SKM-1 (cell line): ENCODE measurements around the gene WNK2.
"Not testable (repeated sequence)": the region's sequence is repeated elsewhere in the genome, so short reads cannot be mapped to it uniquely, and the experiment has no call there.

ENCODE experiments used
- DNase-seq: peaks from one replicate; lab custom pipeline; 2025; ENCODE audit not compliant: unreplicated experiment; lab: John Stamatoyannopoulos, UW

Gene WNK2

DNA sequence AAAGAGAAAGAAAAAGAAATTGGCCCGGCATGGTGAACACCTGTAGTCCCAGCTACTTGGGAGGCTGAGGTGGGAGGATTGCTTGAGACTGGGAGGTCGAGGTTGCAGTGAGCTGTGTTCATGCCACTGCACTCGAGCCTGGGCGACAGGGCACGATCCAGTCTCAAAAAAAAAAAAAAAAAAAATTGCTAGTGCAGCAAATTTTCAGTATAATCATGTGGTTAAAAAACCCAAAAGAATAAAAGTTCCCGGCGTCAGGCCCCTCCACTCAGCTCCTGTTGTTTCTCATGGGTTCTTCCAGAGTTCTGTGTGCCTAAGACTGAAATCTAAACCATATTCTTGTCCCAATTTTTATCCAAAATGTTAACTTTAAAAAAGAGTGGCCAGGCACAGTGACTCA is 49.1 kb downstream of the WNK2 start:
- DNase-seq: no peak

DNA sequence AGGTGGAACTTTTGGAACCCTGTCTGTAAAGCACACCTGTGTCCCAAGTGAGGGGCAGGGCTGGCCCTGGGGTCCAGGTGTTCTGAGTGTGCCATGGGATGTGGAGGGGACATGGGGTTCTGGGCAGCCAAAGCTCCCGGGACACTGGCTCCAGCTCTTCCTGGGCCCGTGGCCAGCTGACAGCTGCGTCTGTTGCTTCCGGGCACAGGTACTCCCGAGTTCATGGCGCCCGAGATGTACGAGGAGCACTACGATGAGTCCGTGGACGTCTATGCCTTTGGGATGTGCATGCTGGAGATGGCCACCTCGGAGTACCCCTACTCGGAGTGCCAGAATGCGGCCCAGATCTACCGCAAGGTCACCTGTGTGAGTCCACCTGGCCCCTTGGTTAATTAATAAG is 50.7 kb downstream of the WNK2 start:
- no peak for DNase-seq

DNA sequence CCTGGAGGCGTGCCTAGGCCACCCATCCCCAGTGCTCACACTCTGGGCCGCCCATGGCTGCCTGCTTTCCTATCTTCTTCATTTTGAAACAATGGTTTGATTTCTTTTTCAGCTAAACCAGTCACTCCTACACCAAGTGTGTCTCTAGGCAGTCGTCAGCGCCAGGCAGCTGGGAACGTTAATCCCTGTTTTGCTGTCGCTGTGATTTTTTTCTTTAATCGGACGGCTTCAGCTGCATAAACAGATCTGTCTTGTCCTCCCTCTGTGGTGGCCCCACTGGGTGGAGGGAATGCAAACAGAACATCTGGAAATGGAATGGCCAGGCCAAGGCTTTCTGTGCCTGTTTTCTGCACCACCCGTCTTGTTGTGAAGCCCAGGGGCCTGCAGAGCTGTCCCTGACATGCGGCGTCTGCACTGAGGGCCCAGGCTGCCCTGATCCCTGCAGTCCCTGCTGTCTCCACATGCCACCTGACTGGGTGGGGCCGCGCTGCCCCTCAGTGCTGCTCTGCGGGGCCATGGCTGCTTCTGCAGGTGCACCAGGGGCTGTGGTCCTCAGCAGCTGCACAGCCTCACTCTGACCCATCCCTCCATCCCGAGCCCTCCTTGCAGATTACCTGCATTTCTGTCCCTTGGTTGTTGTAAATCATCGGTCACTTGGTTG is 51.5 kb downstream of the WNK2 start:
- DNase-seq: no peak

DNA sequence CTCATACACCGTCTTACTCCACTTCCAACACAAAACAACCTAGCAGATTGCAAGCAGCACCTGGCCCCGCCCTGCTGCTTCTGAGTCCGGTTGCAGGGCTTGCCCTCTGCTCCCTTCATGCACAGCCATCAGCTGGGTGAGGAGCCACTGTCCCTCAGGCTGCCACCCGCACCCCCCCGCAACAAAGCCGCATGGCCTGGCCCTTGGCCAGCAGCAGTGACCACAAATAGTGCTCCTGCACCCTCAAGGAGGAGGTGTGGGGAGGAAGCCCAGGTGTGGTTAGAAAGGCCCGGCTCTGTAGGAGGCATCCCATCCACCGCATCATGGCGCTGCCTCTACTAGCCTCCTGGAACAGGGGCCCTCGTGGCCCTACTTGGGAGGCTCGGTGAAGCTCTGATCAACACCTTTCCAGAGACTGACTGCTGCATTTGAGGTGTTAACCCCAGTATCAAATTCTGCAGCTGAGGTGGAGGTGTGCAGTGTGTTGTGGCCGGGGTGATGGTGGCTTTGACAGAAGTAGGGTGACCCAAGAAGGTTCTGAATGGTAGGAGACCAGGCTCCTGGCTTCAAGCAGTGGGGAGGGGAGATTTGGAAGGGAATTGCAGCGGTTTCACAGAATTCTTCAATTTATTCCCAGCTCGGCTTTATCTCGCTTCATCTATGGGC is 52.7 kb downstream of the WNK2 start:
- no peak for DNase-seq

DNA sequence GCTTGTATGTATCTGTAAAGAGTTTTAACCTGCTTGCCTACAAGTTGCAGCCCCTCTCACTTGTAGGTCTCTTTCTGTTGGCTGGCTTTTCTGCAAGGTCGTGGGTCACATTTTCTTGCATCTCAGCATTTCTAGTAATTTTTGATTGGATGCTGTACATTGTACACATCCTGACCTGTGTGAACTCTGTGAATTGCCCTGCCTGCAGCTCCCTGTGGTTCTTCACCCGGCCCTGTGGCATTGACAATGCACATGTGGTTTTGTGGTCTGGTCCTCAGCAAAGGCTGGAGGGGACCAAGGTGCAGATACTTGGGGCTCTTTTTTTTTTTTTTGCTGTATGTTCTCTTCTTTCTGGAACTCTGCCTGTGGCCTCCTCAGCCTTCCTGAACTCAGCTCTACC is 53.6 kb downstream of the WNK2 start:
- DNase-seq: no peak

DNA sequence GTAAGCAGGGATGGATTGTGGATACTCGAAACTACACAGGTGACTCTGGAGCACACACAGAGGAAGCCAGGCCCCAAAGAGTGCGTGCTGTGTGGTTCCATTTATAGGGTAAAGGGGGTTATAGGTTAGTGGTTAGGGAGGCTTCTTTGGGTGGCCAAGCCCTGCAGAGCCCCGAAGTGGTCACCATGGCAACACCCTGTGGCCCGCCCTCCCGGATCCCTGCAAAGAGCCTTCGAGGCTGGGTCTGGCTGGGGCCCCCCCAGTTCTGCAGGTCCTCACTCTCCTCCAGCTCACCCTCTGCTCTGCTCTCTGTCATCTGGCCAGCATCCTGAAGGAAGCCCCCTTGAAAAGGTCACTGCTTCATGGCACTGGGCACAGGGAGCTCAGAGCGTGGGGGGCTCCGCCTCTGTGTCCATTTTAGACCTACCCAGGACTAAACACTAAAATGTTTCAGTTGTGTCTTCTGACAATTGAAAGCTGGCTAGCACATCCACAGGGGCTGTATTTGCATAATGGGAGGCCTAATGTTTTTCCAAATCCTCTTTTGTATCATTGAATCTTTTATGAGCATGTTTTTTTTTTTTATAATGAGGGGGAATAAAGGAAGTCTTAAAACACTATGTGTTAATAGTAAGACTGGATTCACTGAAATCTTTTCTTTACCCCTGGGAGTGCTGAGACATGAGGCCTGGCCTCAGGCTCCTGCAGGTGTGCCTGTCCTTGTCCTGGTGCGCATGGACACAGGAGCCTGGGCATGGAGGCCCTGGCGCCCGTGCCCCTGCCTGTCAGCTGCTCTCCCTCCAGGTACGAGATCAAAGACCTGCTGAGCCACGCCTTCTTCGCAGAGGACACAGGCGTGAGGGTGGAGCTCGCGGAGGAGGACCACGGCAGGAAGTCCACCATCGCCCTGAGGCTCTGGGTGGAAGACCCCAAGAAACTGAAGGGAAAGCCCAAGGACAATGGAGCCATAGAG is 55.3 kb downstream of the WNK2 start:
- no peak for DNase-seq

DNA sequence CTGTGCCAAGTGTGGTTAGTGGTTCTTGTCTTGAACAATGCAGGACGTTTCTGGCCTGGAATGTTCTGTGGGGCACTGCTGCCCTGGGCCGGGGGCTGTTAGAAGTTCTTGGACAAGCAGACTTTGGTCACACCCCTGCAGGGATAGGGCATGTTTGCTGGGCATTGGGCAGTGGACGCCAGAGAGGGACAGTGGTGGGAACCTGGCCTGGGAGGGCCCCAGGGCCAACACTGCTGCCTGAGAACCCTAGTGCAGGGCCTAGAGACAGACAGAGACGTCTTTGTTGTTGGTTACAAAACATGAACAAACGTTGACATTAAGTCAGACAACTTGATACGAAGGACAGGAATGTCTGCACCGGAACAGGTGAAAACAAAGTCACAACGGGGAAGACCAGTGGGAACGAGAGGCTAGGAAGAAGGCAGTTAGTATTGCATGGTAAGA is 57.0 kb downstream of the WNK2 start:
- DNase-seq: no peak

DNA sequence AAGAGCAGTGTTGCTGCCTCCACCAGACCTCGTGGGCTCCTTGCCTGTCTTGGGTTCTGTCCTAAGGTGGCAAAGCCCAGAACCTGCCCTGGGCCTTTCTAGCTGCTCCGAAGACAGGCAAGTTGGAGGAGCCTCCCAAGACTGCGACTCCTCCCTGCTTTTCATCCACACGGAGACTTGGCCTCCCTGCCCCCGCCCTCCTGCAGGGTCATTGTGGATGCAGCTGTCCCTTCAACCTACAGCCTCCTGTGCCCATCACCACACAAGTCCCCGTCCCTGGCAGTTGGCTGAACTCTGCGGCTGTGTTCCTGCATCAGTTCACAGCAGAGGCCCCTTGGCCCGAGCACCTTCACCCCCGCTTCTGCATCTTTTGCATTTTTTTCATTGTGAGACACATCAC is 59.2 kb downstream of the WNK2 start:
- DNase-seq: no peak

DNA sequence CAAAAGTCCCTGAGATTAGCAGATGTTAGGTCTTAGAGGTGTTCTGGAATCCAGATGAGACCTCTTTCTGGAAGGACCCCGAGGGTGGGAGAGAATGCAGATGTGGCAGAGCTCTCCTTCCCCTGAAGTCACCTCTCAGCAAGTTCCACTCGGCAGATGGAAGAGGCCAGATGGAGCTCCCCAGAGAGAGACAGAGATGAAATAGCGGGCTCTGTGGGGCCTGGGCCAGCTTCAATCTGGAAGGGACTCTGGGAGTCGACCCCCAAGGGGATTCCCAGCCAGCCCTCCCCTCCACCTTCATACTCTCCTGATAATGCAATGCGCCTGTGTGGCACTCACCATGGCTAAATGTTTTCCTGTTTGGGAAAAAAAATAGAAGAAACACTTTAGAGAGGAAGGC is 60.2 kb downstream of the WNK2 start:
- no peak for DNase-seq

DNA sequence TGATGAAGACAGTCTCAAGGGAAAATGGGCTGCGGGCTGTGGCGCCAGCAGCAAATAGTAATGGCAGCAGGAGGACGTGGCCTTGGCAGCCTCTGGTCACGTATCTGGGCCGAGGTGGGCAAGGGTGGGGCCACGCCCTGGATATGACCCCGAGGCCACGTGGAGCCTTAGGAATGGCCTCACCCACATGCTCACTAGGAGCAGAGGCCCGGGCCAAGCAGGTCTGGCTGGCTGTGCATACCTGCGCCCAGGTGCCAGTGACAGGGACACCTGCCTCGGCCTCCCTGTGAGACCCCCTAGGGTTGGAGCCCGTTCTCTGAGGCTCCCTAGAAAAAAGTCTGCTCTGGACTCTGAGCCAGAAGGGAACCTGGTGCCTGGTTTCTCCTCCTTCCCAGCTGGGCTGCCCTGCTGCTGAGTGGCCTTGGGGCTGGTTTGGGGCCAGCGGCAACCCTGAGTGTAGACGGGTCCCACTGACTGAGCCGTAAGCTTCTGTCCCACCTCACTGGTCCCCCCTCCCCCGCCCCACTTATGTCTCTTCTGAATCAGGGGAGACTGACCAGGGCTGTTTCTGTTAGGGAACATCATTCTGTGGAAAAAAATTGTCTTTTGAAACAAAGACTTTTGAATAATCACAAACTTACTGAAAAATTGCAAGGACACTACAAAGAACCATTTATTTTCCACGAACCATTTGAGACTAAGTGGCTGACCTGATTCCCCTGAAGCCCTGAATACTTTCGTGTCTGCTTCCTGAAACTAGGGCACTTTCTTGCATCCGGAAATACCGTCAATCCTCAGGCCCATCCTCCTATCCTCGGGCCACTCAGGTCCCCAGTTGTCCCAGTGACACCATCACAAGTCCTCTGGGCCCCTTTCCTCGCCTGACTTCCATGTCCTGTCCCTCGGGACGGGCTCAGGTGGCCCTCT is 60.8 kb downstream of the WNK2 start:
- no peak for DNase-seq

DNA sequence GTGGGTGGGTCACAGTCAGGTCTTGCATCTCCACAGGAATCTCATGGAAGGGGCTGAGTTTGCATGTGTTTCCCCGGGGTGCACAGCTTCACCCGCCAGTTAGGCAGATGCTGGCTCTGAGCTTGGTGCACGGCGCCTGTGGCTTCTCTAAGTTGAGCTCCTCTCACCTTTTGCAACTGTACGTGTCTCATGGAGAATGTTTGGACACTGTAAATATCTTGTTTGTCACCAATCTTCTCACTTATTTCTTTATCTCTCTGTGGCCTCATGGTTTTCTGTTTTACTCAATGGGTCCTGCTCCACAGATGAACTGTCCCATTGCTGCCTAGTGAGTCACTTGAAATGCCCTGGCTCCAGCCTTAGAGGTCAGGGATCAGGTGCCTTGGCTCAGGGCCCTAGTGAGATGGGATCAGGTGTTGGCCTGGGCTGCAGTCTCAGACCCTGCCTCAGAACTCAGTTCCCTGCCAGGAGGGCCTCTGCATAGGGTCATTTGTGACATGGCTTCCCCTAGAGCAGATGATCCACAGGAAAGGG is 61.6 kb downstream of the WNK2 start:
- no peak for DNase-seq

DNA sequence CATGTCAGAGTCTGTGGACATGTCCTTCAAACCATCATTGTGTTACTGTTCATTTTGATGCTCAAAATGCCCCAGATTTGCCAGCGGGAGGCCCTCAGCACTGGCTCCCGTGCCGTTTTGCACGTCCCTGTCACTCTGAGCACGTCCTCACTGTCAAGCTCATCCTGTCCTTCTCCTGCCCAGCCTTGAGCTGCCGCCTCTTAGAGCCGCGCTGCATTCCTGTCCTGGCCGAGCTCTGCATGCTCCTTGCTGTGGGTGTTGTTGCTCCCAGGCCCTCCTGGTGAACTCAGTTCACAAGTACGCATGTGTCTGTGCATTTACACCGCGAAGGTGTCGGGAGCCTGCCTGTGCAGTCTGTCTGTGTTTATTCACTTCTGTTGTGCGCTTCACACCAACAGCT is 62.2 kb downstream of the WNK2 start:
- DNase-seq: no peak

DNA sequence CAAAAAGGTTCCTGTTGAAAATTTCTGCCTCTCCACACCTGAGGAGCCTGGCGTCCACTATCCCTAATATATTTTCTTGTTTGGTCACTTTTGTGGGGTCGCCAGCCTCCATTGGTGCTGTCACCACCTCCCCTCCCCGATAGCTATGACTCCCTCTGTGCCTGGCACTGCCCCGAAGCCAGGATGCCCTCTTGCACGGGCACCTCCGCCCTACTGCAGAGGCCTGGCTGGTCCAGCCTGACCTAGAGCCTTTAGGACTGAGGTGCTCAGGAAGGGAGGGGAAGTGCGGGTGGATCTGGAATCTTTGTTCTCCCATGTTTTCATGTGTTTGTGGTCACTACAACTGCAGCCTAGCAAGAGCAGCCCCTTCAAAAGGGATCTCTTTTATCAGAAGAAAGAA is 62.6 kb downstream of the WNK2 start:
- no peak for DNase-seq

DNA sequence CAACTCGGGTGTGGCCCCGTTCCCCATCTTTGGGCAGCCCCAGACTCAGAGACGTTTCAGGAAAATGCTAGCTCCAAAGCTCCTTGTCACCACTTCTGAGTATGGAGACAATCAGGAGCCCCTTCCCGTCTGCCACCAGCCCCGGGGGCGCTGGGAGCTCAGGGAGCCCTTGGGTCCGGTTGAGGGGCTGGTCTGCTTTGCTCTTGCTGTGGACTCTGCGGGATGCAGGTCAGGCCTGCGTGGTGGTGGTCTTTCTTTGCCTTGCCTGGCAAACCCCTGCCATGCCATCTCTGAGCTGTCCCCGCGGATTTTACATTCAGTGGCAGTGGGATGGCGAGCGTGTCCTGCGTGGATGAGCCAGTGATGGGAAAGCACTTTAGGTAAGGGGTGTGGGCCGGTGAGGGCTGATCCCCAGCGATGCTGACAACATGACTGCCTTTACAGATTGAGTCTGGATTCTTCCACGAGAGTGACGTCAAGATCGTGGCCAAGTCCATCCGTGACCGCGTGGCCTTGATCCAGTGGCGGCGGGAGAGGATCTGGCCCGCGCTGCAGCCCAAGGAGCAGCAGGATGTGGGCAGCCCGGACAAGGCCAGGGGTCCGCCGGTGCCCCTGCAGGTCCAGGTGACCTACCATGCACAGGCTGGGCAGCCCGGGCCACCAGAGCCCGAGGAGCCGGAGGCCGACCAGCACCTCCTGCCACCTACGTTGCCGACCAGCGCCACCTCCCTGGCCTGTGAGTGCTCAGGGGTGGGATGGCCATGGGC is 63.3 kb downstream of the WNK2 start:
- DNase-seq: no peak

DNA sequence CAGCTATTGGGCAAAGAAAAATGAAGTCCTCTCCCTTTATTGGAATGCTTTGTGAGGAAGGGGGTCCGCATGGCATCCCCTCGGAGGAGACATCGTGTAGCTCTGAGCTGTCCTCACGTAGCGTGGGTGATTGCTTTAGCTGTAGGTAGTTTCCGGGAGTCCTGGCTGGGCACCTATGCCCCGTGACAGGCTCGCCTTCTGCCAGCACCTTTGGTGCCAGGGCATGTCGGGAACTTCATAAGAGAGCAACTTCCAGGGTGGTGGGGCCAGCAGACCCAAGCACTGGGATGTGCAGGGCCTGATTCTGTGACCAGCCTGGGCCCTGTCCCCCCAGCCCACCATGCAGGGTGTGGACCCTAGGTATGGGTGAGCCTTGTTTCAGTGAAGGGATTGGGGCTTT is 64.0 kb downstream of the WNK2 start:
- no peak for DNase-seq

DNA sequence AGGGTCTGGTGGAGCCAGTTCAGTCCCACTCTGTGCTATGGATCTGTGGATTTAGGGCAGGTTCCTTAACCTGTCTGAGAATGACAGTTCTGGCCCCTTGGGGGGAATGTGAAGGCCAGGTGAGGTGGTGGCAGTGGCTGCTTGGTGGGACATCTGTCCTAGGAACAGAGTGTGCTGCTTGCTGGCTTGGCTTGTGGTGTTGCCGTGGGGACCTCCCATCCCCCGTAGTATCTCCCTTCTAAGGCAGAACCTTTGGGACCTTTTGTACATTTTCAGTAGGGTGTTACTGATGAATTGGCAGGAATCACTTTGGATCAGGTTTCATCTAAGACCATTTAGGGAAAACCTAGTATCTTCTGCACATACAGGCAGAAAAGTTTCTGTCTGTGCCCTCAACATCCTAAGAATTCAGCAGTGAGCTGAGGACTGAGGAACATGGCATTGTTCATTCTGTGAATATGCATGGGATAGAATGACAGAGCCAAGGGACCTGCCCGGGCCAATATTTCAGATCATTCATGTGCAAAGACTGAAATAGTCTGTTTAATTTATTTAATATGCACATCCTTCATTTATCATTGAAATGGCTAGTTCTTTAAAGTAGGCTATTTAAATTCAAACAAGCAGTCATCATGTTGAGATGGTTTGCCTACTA is 64.6 kb downstream of the WNK2 start:
- no peak for DNase-seq

DNA sequence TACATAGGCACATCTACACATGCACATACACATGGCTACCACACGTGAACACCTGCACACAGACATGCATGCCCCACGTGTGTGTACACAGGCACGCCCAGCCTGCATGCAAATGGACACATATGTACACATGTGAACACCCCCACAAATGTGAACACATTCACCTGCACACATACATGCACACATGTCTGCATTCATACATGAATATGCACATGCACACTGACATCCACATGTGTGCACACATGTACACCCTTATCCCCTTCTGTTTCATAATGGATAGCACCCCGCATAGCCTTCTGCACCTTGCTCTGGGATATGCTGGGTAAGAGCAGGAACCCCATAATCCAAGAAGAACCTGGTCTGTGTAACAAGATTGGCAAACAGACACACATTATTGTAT is 66.2 kb downstream of the WNK2 start:
- no peak for DNase-seq

DNA sequence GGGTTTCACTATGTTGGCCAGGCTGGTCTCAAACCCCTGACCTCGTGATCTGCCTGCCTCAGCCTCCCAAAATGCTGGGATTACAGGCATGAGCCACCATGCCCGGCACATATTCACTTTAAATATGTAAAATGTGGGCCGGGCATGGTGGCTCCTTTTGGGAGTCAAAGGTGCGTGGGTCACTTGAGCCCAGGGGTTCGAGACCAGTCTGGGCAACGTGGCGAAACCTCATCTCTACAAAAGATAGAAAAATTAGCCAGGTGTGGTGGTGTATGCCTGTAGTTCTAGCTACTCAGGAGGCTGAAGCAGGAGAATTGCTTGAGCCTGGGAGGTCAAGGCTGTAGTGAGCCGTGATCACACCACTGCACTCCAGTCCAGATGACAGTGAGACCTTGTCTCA is 67.4 kb downstream of the WNK2 start:
- DNase-seq: not testable (repeated sequence)

DNA sequence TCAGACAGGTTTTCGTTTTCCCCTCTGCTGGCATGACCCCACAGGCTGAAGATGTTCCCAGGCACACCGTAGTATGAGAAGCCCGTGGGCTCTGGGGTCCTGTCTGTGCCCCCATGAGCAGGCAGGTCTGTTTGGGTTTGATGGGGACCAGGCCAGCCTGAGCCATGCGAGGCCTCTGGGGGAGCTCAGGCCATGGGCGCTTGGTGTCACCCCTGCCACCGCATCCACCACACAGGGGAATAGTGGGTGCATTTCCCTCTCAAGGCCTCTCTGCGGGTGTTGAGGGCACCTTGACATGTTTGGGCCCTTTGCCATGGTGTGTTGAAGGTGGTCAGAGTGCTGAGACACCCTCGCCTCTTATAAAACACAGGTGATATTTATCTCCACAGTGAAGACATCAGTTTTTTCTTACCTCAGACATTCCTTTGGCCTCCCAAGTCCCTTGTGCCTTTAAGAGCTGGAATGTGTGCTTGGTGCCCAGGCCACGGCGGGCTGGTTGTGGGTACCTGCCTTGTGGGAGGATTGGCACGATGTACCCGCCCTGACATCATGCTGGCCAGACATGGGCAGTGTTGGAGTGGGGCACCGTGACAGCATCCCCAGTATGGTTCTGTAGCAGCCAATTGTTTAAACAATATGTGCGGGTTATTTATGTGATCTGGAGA is 68.3 kb downstream of the WNK2 start:
- DNase-seq: no peak
